22Rv1 (cell line): ENCODE data around the gene PACSIN1.

ENCODE experiments used
- H3K27ac ChIP-seq: fragments of 450-650 bp; 2 replicates; pipeline ENCODE4 v1.5.1; 2017
- CTCF ChIP-seq: fragments of 450-650 bp; IDR thresholded peaks from 2 replicates; pipeline ENCODE4 v1.5.1; 2017; ENCODE audit warnings: mild to moderate bottlenecking
- ZFX ChIP-seq: fragments of 450-650 bp; IDR thresholded peaks from 2 replicates; pipeline ENCODE4 v1.6.1; 2017; ENCODE audit warnings: antibody characterized with exemption, borderline replicate concordance

Gene PACSIN1

DNA sequence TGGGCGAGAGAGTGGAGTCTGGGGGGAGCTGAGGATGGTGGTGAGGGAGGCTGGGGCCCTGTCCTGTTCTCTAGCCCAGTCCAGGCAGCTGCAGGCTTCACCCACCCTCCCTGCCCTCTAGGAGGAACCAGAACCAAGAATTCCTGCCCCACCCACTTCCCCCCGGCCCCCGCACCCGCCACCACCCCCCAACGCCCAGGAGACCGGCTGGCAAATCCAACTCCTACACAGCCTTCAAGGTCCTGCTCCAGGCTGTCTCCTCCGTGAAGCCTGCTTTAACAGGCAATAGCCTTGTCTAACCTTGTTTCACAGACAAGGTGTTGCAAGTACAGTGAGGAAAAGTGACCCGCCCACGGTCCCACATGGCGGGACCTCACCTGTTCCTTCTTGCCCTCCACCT, 87.9 kb downstream of the PACSIN1 start:
- no peak for TF ChIP-seq CTCF
- no peak for TF ChIP-seq ZFX
- H3K27ac ChIP-seq = peak overlapping the region; percentile 99

DNA sequence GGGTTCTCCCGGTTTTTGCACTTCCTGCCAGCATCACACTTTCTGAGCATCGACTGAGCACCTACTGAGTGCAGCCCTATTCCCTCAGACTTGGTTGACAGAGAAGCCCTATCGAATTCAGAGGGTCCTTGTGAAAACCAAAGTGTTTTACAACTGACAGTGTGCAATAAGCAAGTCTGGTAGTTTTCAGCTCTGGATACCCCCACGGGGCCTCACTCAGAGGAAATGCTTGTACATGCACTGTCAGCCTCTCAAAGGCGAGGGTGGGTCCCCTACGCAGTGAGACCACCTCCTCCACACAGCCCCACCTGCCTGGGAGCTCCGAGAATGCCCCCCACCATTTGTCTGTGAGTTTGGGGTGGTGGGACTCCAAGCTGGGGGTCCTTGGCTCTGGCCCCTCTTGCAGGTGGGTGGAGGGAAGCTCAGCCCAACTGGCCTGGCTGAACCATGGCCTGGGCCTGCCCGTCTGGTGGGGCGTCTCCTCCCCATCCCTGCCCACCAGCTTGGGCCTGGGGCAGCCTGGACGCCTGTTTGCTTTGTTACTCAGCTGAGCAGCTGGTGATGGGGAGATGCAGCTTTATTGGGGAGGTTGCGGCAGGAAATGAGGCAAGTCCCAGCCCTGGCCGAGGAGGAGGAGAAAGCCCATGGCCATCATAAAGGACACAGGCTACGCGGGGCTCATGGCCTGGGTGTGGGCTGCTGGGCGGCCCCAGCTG, 88.6 kb downstream of the PACSIN1 start:
- H3K27ac ChIP-seq = peak overlapping the region; percentile 99
- no peak for TF ChIP-seq CTCF
- no peak for TF ChIP-seq ZFX

DNA sequence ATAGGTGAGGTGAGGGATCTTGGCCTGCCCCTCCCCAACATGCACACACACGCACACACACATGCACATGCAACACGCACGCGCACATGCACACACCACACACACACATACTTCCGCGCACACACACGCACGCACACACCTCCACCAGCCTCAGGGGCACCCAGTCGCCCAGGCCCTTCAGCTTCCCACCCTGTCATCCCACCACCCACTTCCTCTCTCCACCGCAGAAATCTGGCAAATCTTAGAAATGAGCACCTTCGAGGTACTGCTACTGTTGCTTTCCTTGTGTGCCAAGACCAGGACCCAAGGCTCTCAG, 89.1 kb downstream of the PACSIN1 start:
- TF ChIP-seq ZFX (no peak), CTCF (no peak)
- peak overlapping the region; percentile 99 for H3K27ac ChIP-seq

- TF ChIP-seq CTCF (no peak), ZFX (no peak)
- H3K27ac ChIP-seq = peak overlapping the region; percentile 99
These were observed 89.5 kb downstream of the PACSIN1 start for GRCh38 chr6:34555328-34555727.

- TF ChIP-seq ZFX (no peak), CTCF (peak; percentile 37)
- H3K27ac ChIP-seq = peak within 1 kb of the TSS; percentile 99
These were observed 90.2 kb downstream of the PACSIN1 start, which contains the start of gene SPDEF for GRCh38 chr6:34556031-34556471. SPDEF (minus strand) TSS chr6:34556329; CDS start chr6:34544455, 11,874 bp downstream.

DNA sequence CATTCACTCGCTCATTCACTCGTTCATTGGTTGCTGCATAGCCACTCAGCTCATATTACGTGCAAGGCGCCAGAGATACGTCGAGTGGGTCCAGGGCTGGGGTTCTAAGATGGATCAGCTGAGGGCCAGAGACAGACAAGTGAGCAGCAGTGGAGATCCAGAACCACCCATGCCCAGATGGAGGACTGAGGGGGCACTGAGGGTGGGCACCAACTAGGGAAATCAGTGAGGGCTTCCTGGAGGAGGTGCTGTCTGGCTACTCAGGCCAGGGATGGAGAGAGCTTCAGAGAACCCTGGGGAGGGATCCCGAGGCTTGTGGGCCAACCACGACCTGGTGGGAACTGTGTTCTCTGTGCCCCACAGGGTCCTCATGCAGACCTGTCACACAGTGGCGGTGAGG, 90.6 kb downstream of the PACSIN1 start:
- H3K27ac ChIP-seq = peak overlapping the region; percentile 99
- TF ChIP-seq ZFX = no peak
- no peak for TF ChIP-seq CTCF

- H3K27ac ChIP-seq = peak overlapping the region; percentile 99
- TF ChIP-seq ZFX = no peak
- no peak for TF ChIP-seq CTCF
These were observed 91.4 kb downstream of the PACSIN1 start for GRCh38 chr6:34557228-34557627.
